GM12878 (cell line): ENCODE data around the gene FGD4.

ENCODE experiments used
- CHD1 ChIP-seq: IDR thresholded peaks from 2 replicates; pipeline ENCODE4 v1.6.1; 2012; ENCODE audit warnings: low read depth, low read length, improper control_type of control experiment
- FOS ChIP-seq: IDR thresholded peaks from 3 replicates; pipeline ENCODE4 v1.6.1; 2011; ENCODE audit warnings: borderline replicate concordance; ENCODE audit not compliant: insufficient read length; ENCODE audit errors: extremely low read depth
- GATAD2B ChIP-seq: fragments of 450-650 bp; conservative IDR thresholded peaks from 2 replicates; pipeline ENCODE4 v1.6.1; 2017; ENCODE audit warnings: low read depth, mild to moderate bottlenecking, moderate library complexity
- MYC ChIP-seq: IDR thresholded peaks from 2 replicates; pipeline ENCODE4 v1.6.1; 2011; ENCODE audit warnings: mild to moderate bottlenecking, low read length, moderate library complexity, inconsistent platforms; ENCODE audit not compliant: insufficient read depth, insufficient replicate concordance, insufficient read length, severe bottlenecking
- POLR2A ChIP-seq: IDR thresholded peaks from 2 replicates; pipeline ENCODE4 v1.6.1; 2011; ENCODE audit warnings: low read depth, mild to moderate bottlenecking, low read length
- RAD21 ChIP-seq: IDR thresholded peaks from 2 replicates; pipeline ENCODE4 v1.6.1; 2011; ENCODE audit warnings: mild to moderate bottlenecking, low read depth, low read length, moderate library complexity; ENCODE audit not compliant: insufficient read depth
- RELA ChIP-seq: fragments of 450-650 bp; IDR thresholded peaks from 2 replicates; pipeline ENCODE4 v1.8.0; 2014; ENCODE audit warnings: borderline replicate concordance; ENCODE audit not compliant: partially characterized antibody
- SIN3A ChIP-seq: IDR thresholded peaks from 2 replicates; pipeline ENCODE4 v1.6.1; 2012; ENCODE audit warnings: low read depth, low read length, improper control_type of control experiment
- TF ChIP-seq, protein P1 (sequence below), 3 experiments: IDR thresholded peaks in 2 of 3; conservative IDR thresholded peaks in 1 of 3; 2 replicates each; pipeline ENCODE4 v1.5.1; 2011; ENCODE audit warnings: low read depth in 3 of 3, low read length in 3 of 3, mild to moderate bottlenecking in 3 of 3, control low read depth in 2 of 3, moderate library complexity in 2 of 3, inconsistent platforms in 1 of 3, mixed read lengths in 1 of 3; ENCODE audit not compliant: control insufficient read depth in 2 of 3, insufficient read depth in 1 of 3; ENCODE audit errors: extremely low read depth in 1 of 3

DNA sequence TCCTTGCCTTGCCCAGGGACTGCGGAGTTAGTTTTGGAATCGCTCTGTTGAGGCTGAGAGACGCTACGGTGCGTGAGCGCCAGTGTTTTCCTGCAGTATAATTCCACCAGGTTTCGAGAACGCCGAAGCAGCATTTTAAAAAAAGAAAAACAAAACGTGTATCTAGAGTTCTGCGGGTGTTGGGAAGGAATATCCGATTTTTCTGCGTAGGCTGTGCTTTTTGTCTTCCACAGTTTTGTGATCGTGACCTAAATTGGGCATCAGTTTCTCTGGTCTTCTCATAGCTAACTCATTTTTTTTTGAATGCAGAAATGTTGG lies 280.5 kb downstream of the FGD4 start:
- TF ChIP-seq POLR2A, result no peak
- no peak for TF ChIP-seq RELA
- TF ChIP-seq, protein P1, sequence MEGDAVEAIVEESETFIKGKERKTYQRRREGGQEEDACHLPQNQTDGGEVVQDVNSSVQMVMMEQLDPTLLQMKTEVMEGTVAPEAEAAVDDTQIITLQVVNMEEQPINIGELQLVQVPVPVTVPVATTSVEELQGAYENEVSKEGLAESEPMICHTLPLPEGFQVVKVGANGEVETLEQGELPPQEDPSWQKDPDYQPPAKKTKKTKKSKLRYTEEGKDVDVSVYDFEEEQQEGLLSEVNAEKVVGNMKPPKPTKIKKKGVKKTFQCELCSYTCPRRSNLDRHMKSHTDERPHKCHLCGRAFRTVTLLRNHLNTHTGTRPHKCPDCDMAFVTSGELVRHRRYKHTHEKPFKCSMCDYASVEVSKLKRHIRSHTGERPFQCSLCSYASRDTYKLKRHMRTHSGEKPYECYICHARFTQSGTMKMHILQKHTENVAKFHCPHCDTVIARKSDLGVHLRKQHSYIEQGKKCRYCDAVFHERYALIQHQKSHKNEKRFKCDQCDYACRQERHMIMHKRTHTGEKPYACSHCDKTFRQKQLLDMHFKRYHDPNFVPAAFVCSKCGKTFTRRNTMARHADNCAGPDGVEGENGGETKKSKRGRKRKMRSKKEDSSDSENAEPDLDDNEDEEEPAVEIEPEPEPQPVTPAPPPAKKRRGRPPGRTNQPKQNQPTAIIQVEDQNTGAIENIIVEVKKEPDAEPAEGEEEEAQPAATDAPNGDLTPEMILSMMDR (IDR thresholded peaks at IDR 0.05 in 2 of 3, conservative IDR thresholded peaks at IDR 0.05 in 1 of 3; ENCODE audit: control insufficient read depth in 2 of 3, extremely low read depth in 1 of 3, insufficient read depth in 1 of 3, low read depth in 3 of 3, low read length in 3 of 3), result no peak
- no peak for TF ChIP-seq FOS
- TF ChIP-seq CHD1, result no peak
- no peak for TF ChIP-seq GATAD2B
- TF ChIP-seq MYC, result no peak
- TF ChIP-seq RAD21, result no peak
- no peak for TF ChIP-seq SIN3A
